KMS-11 (cell line): Measurements from ENCODE around the gene SEPHS1.

Source experiments
- H2AFZ ChIP-seq: fragments of 200-600 bp; sonication (generic); 2 replicates; pipeline ENCODE4 v1.6.1; 2016; ENCODE audit warnings: antibody characterized with exemption, mixed run types, low read depth
- H3K27ac ChIP-seq: fragments of 200-600 bp; sonication (generic); 2 replicates; pipeline ENCODE4 v1.6.1; 2016; ENCODE audit warnings: mild to moderate bottlenecking, mixed run types
- H3K27me3 ChIP-seq: fragments of 200-600 bp; sonication (generic); 2 replicates; pipeline ENCODE4 v1.6.1; 2017; ENCODE audit warnings: mild to moderate bottlenecking, low read depth, mixed run types, moderate library complexity; ENCODE audit not compliant: insufficient read depth
- H3K36me3 ChIP-seq: fragments of 200-600 bp; sonication (generic); 2 replicates; pipeline ENCODE4 v1.6.1; 2017; ENCODE audit warnings: mild to moderate bottlenecking, mixed run types; ENCODE audit not compliant: insufficient read depth
- H3K4me1 ChIP-seq: fragments of 200-600 bp; sonication (generic); 2 replicates; pipeline ENCODE4 v1.6.1; 2016; ENCODE audit warnings: mild to moderate bottlenecking, low read depth, mixed run types; ENCODE audit not compliant: poor library complexity, severe bottlenecking
- H3K4me2 ChIP-seq: fragments of 200-600 bp; sonication (generic); 2 replicates; pipeline ENCODE4 v1.7.0; 2016; ENCODE audit warnings: mild to moderate bottlenecking, mixed run types
- H3K4me3 ChIP-seq: fragments of 200-600 bp; sonication (generic); IDR thresholded peaks from 2 replicates; pipeline ENCODE4 v1.6.1; 2017; ENCODE audit warnings: low read depth, low read length, mixed read lengths; ENCODE audit not compliant: insufficient read depth
- H3K79me2 ChIP-seq: fragments of 200-600 bp; sonication (generic); 2 replicates; pipeline ENCODE4 v1.6.1; 2016; ENCODE audit warnings: low read depth, mixed run types; ENCODE audit not compliant: insufficient read depth
- H3K9ac ChIP-seq: fragments of 200-600 bp; sonication (generic); 2 replicates; pipeline ENCODE4 v1.6.1; 2016; ENCODE audit warnings: mild to moderate bottlenecking, mixed run types
- H4K20me1 ChIP-seq: fragments of 200-600 bp; sonication (generic); 2 replicates; pipeline ENCODE4 v1.6.1; 2016; ENCODE audit warnings: mild to moderate bottlenecking, mixed run types; ENCODE audit not compliant: insufficient read depth
- CTCF ChIP-seq: fragments of 200-600 bp; sonication (generic); conservative IDR thresholded peaks from 2 replicates; pipeline ENCODE4 v1.6.1; 2017; ENCODE audit warnings: low read depth, mild to moderate bottlenecking, antibody characterized with exemption, low read length, moderate library complexity, mixed read lengths

The SEPHS1 gene

GRCh38 chr10:13271552-13272163 is 76.4 kb downstream of the SEPHS1 start:
- H3K36me3 ChIP-seq = no peaks in the 10 kb centered on the region
- H3K27me3 ChIP-seq = no peaks in the 10 kb centered on the region
- H3K4me3 ChIP-seq = no peak overlapping the region
- H3K4me2 ChIP-seq = peak overlapping the region; percentile 55
- H3K9ac ChIP-seq = peak overlapping the region; percentile 77
- H3K79me2 ChIP-seq = no peaks in the 10 kb centered on the region
- peak; percentile 90 for TF ChIP-seq CTCF
- no peaks in the 10 kb centered on the region for H4K20me1 ChIP-seq
- peak overlapping the region; percentile 87 for H2AFZ ChIP-seq
- peaks cover 26% of the 10 kb centered on the region for H3K4me1 ChIP-seq
- H3K27ac ChIP-seq = peak overlapping the region; percentile 84

- peak overlapping the region; percentile 55 for H3K4me2 ChIP-seq
- peak overlapping the region; percentile 84 for H3K27ac ChIP-seq
- H3K27me3 ChIP-seq = no peaks in the 10 kb centered on the region
- peak overlapping the region; percentile 87 for H2AFZ ChIP-seq
- peak overlapping the region; percentile 77; the same call in 1 of the 2 replicates for H3K9ac ChIP-seq
- TF ChIP-seq CTCF = no peak
- no peaks in the 10 kb centered on the region for H4K20me1 ChIP-seq
- H3K79me2 ChIP-seq = no peaks in the 10 kb centered on the region
- no peaks in the 10 kb centered on the region for H3K36me3 ChIP-seq
- H3K4me1 ChIP-seq = peaks cover 26% of the 10 kb centered on the region
- H3K4me3 ChIP-seq = no peak overlapping the region
These were observed 77.1 kb downstream of the SEPHS1 start for GRCh38 chr10:13270877-13271551.

GRCh38 chr10:13268841-13269240 is 79.3 kb downstream of the SEPHS1 start:
- H3K9ac ChIP-seq = no peak overlapping the region
- H3K4me3 ChIP-seq = no peak overlapping the region
- H3K79me2 ChIP-seq = no peaks in the 10 kb centered on the region
- no peak overlapping the region for H2AFZ ChIP-seq
- no peak for TF ChIP-seq CTCF
- no peaks in the 10 kb centered on the region for H3K36me3 ChIP-seq
- H3K4me2 ChIP-seq = no peak overlapping the region
- no peaks in the 10 kb centered on the region for H3K27me3 ChIP-seq
- no peaks in the 10 kb centered on the region for H4K20me1 ChIP-seq
- no peak overlapping the region for H3K27ac ChIP-seq
- peaks cover 26% of the 10 kb centered on the region for H3K4me1 ChIP-seq

GRCh38 chr10:13268310-13268709 is 79.8 kb downstream of the SEPHS1 start:
- no peak overlapping the region for H2AFZ ChIP-seq
- H3K4me1 ChIP-seq = peaks cover 26% of the 10 kb centered on the region
- H3K79me2 ChIP-seq = no peaks in the 10 kb centered on the region
- no peak overlapping the region for H3K4me2 ChIP-seq
- H3K36me3 ChIP-seq = no peaks in the 10 kb centered on the region
- no peak overlapping the region for H3K9ac ChIP-seq
- no peak overlapping the region for H3K4me3 ChIP-seq
- H3K27ac ChIP-seq = no peak overlapping the region
- no peaks in the 10 kb centered on the region for H3K27me3 ChIP-seq
- no peaks in the 10 kb centered on the region for H4K20me1 ChIP-seq
- TF ChIP-seq CTCF = no peak
